H9 (cell line): ENCODE measurements around the gene ATP5MC2. TPM values are rescaled to one million over a fixed set of nuclear protein-coding genes. Genes with fewer than 3 reads are reported as not detected.

Source experiments
- DNase-seq: peaks from one replicate; pipeline ENCODE4 v3.0.0-alpha.2; 2017
- H2AFZ ChIP-seq: one replicate; pipeline ENCODE4 v1.6.1; 2013; ENCODE audit warnings: mild to moderate bottlenecking, low read length, control low read depth, moderate library complexity
- H2AK5ac ChIP-seq: 2 replicates; pipeline ENCODE4 v1.6.1; 2013; ENCODE audit warnings: low read length, control low read depth, mixed read lengths; ENCODE audit not compliant: insufficient read length
- H2BK120ac ChIP-seq: one replicate; pipeline ENCODE4 v1.6.1; 2013; ENCODE audit warnings: low read depth, mild to moderate bottlenecking, low read length, control low read depth, inconsistent platforms; ENCODE audit not compliant: poor library complexity, severe bottlenecking
- H2BK12ac ChIP-seq: 2 replicates; pipeline ENCODE4 v1.6.1; 2013; ENCODE audit warnings: low read length, control low read depth, mixed read lengths, low read depth; ENCODE audit not compliant: insufficient read length
- H2BK15ac ChIP-seq: 2 replicates; pipeline ENCODE4 v1.6.1; 2013; ENCODE audit warnings: low read depth, low read length, control low read depth
- H2BK20ac ChIP-seq: one replicate; pipeline ENCODE4 v1.6.1; 2013; ENCODE audit warnings: low read depth, mild to moderate bottlenecking, low read length, control low read depth, inconsistent platforms; ENCODE audit not compliant: poor library complexity, severe bottlenecking
- H2BK5ac ChIP-seq: 2 replicates; pipeline ENCODE4 v1.6.1; 2013; ENCODE audit warnings: low read length, control low read depth, mixed read lengths; ENCODE audit not compliant: insufficient read length
- H3K14ac ChIP-seq: 2 replicates; pipeline ENCODE4 v1.6.1; 2013; ENCODE audit warnings: low read length, control low read depth; ENCODE audit not compliant: insufficient read depth
- H3K18ac ChIP-seq: 2 replicates; pipeline ENCODE4 v1.6.1; 2013; ENCODE audit warnings: low read depth, mild to moderate bottlenecking, mixed read lengths, low read length, control low read depth; ENCODE audit not compliant: insufficient read length
- H3K23ac ChIP-seq: 2 replicates; pipeline ENCODE4 v1.6.1; 2013; ENCODE audit warnings: low read length, control low read depth, mixed read lengths, low read depth; ENCODE audit not compliant: insufficient read length
- H3K23me2 ChIP-seq: 2 replicates; pipeline ENCODE4 v1.6.1; 2013; ENCODE audit warnings: low read depth, mild to moderate bottlenecking, mixed read lengths, low read length, control low read depth; ENCODE audit not compliant: insufficient read length, poor library complexity, severe bottlenecking
- H3K27ac ChIP-seq: 2 replicates; pipeline ENCODE4 v1.5.1; 2013; ENCODE audit warnings: low read length, control low read depth, mixed read lengths, low read depth; ENCODE audit not compliant: insufficient read length
- H3K27me3 ChIP-seq: 2 replicates; pipeline ENCODE4 v1.6.1; 2013; ENCODE audit warnings: low read length, control low read depth, inconsistent platforms; ENCODE audit not compliant: insufficient read depth
- H3K4ac ChIP-seq: 2 replicates; pipeline ENCODE4 v1.6.1; 2013; ENCODE audit warnings: low read depth, mild to moderate bottlenecking, control low read depth, inconsistent platforms, low read length, moderate library complexity
- H3K4me1 ChIP-seq: 2 replicates; pipeline ENCODE4 v1.6.1; 2013; ENCODE audit warnings: low read length, control low read depth, inconsistent platforms; ENCODE audit not compliant: insufficient read depth
- H3K4me2 ChIP-seq: 2 replicates; pipeline ENCODE4 v1.6.1; 2013; ENCODE audit warnings: low read length, control low read depth, mixed read lengths; ENCODE audit not compliant: insufficient read length, insufficient read depth
- H3K56ac ChIP-seq: 2 replicates; pipeline ENCODE4 v1.6.1; 2013; ENCODE audit warnings: low read depth, mild to moderate bottlenecking, mixed read lengths, low read length, control low read depth; ENCODE audit not compliant: insufficient read length
- H3K79me1 ChIP-seq: 2 replicates; pipeline ENCODE4 v1.6.1; 2013; ENCODE audit warnings: low read depth, mild to moderate bottlenecking, moderate library complexity, low read length, control low read depth, inconsistent platforms; ENCODE audit not compliant: insufficient read depth, poor library complexity, severe bottlenecking
- H3K79me2 ChIP-seq: 2 replicates; pipeline ENCODE4 v1.6.1; 2013; ENCODE audit warnings: low read length, control low read depth, inconsistent platforms; ENCODE audit not compliant: insufficient read depth
- H3K9ac ChIP-seq: 2 replicates; pipeline ENCODE4 v1.6.1; 2013; ENCODE audit warnings: low read length, control low read depth, mixed read lengths; ENCODE audit not compliant: insufficient read length; ENCODE audit errors: extremely low read depth
- H3K9me3 ChIP-seq: one replicate; pipeline ENCODE4 v1.6.1; 2013; ENCODE audit warnings: low read depth, low read length, inconsistent platforms; ENCODE audit not compliant: control insufficient read depth
- H3T11ph ChIP-seq: one replicate; pipeline ENCODE4 v1.6.1; 2013; ENCODE audit warnings: mild to moderate bottlenecking, low read length, control low read depth, inconsistent platforms
- H4K20me1 ChIP-seq: one replicate; pipeline ENCODE4 v1.6.1; 2013; ENCODE audit not compliant: control insufficient read depth, insufficient read length, insufficient read depth
- H4K5ac ChIP-seq: 2 replicates; pipeline ENCODE4 v1.6.1; 2013; ENCODE audit warnings: low read depth, mild to moderate bottlenecking, mixed read lengths, low read length, control low read depth; ENCODE audit not compliant: insufficient read length
- H4K8ac ChIP-seq: replicated peaks from 2 replicates; pipeline ENCODE4 v1.6.1; 2013; ENCODE audit warnings: low read length, control low read depth, mixed read lengths, low read depth; ENCODE audit not compliant: insufficient read length
- H4K91ac ChIP-seq: 2 replicates; pipeline ENCODE4 v1.6.1; 2013; ENCODE audit warnings: low read depth, mild to moderate bottlenecking, moderate library complexity, mixed read lengths, low read length, control low read depth; ENCODE audit not compliant: insufficient read length
- H3K27ac Mint-ChIP-seq, 3 experiments: 2 replicates in 2 of 3; 3 replicates in 1 of 3; pipeline ENCODE4 v1.8.0; 2020 to 2021; ENCODE audit warnings: mixed read lengths in 3 of 3, mild to moderate bottlenecking in 1 of 3, moderate library complexity in 1 of 3
- H3K27me3 Mint-ChIP-seq: 2 replicates; pipeline ENCODE4 v1.8.0; 2021; ENCODE audit warnings: low read depth, mild to moderate bottlenecking, moderate library complexity, mixed read lengths
- H3K36me3 Mint-ChIP-seq, 3 experiments: 2 replicates in 2 of 3; 3 replicates in 1 of 3; pipeline ENCODE4 v1.8.0; 2020 to 2021; ENCODE audit warnings: low read depth in 3 of 3, mixed read lengths in 3 of 3; ENCODE audit not compliant: insufficient read depth in 1 of 3
- H3K4me1 Mint-ChIP-seq, 2 experiments: 2 replicates each; pipeline ENCODE4 v1.8.0; 2020; ENCODE audit warnings: mixed read lengths in 2 of 2
- H3K4me3 Mint-ChIP-seq, 2 experiments: 2 replicates in 1 of 2; 3 replicates in 1 of 2; pipeline ENCODE4 v1.8.0; 2020 to 2021; ENCODE audit warnings: mild to moderate bottlenecking in 2 of 2, mixed read lengths in 2 of 2, moderate library complexity in 1 of 2
- H3K9me3 Mint-ChIP-seq, 2 experiments: 2 replicates in 1 of 2; 3 replicates in 1 of 2; pipeline ENCODE4 v1.8.0; 2020; ENCODE audit warnings: mild to moderate bottlenecking in 2 of 2, mixed read lengths in 2 of 2, moderate library complexity in 1 of 2
- WGBS: extraction: QIAGEN DNeasy Blood & Tissue Kit; methylation state at CpG from one replicate; pipeline ENCODE4 v1.1.7; 2013; ENCODE audit warnings: missing lambda C conversion rate, low lambda C conversion rate, mixed read lengths; ENCODE audit not compliant: insufficient read length; ENCODE audit errors: extremely low coverage; 5-methylcytosine and 5-hydroxymethylcytosine counted together
- total RNA-seq: library from RNA; stranded (reverse); gene quantifications from 2 replicates; pipeline ENCODE4 v1.2.1, GENCODE V29; 2021
- TF ChIP-seq, protein P1 (sequence below): fragments of 200-600 bp; sonication (generic); conservative IDR thresholded peaks from 3 replicates; pipeline ENCODE4 v1.8.0; 2021; ENCODE audit warnings: antibody characterized with exemption, mild to moderate bottlenecking

The ATP5MC2 gene
- total RNA-seq, 1 experiment from 2014 or later, result 379 TPM

DNA sequence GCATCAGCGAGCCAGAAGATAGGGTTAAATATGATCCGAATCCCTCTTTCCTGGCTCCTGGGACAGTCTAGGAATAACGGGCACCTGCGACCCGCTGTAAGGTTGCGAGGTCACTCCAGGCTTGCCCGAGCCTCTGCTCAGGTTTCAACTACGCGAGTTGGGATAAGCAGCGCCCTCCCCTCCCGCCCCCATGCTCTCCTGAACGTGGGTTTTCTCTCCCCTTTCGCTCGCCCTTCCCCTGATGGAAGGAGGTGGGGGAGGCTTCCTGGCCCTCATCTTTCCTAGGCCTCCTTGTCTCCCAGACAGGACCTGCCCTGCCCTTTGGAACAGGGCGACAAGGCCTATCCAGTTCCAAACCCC, 753 bp upstream of the ATP5MC2 start:
- H2BK20ac ChIP-seq, result no peak overlapping the region
- no peak overlapping the region for H3T11ph ChIP-seq
- H2AFZ ChIP-seq, result no peak overlapping the region
- TF ChIP-seq, protein P1, sequence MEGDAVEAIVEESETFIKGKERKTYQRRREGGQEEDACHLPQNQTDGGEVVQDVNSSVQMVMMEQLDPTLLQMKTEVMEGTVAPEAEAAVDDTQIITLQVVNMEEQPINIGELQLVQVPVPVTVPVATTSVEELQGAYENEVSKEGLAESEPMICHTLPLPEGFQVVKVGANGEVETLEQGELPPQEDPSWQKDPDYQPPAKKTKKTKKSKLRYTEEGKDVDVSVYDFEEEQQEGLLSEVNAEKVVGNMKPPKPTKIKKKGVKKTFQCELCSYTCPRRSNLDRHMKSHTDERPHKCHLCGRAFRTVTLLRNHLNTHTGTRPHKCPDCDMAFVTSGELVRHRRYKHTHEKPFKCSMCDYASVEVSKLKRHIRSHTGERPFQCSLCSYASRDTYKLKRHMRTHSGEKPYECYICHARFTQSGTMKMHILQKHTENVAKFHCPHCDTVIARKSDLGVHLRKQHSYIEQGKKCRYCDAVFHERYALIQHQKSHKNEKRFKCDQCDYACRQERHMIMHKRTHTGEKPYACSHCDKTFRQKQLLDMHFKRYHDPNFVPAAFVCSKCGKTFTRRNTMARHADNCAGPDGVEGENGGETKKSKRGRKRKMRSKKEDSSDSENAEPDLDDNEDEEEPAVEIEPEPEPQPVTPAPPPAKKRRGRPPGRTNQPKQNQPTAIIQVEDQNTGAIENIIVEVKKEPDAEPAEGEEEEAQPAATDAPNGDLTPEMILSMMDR, result no peak
- DNase-seq, result peak; percentile 82
- no peaks in the 10 kb centered on the region for H3K9me3 ChIP-seq
- H3K56ac ChIP-seq, result no peak overlapping the region
- H3K23ac ChIP-seq, result no peak overlapping the region
- H3K79me2 ChIP-seq, result no peaks in the 10 kb centered on the region
- H4K5ac ChIP-seq, result no peak overlapping the region
- peak overlapping the region; percentile 12 for H3K27ac ChIP-seq
- H3K27me3 Mint-ChIP-seq, result peaks cover 3% of the 10 kb centered on the region
- H2BK5ac ChIP-seq, result no peak overlapping the region
- peaks cover 0 to 4% of the 10 kb centered on the region in 2 experiments; a peak in 1 of 5 replicates for H3K9me3 Mint-ChIP-seq
- peaks cover 7% of the 10 kb centered on the region for H3K4me1 ChIP-seq
- peak overlapping the region; percentile 87 for H3K4me2 ChIP-seq
- H4K8ac ChIP-seq, result no peak overlapping the region
- H3K18ac ChIP-seq, result peak overlapping the region; percentile 76
- no peaks in the 10 kb centered on the region for H4K20me1 ChIP-seq
- peak overlapping the region; percentile 90 to 98 for H3K4me3 Mint-ChIP-seq
- H3K9ac ChIP-seq, result peak overlapping the region; percentile 40
- H3K14ac ChIP-seq, result peak overlapping the region; percentile 9; the same call in 1 of the 2 replicates
- H3K27me3 ChIP-seq, result no peaks in the 10 kb centered on the region
- no peak overlapping the region for H2BK15ac ChIP-seq
- H3K27ac Mint-ChIP-seq, result peak overlapping the region; percentile 93 to 100 (median 95)
- no peak overlapping the region for H2AK5ac ChIP-seq
- no peak overlapping the region for H4K91ac ChIP-seq
- H2BK12ac ChIP-seq, result no peak overlapping the region
- no peak overlapping the region for H2BK120ac ChIP-seq
- peaks cover 23 to 32% (median 30%) of the 10 kb centered on the region in 3 experiments; a peak in 6 of 7 replicates for H3K36me3 Mint-ChIP-seq
- H3K4me1 Mint-ChIP-seq, result peaks cover 30 to 41% of the 10 kb centered on the region in 2 experiments
- peaks cover 3% of the 10 kb centered on the region for H3K79me1 ChIP-seq
- no peak overlapping the region; the same call in 1 of the 2 replicates for H3K4ac ChIP-seq
- H3K23me2 ChIP-seq, result peaks cover 19% of the 10 kb centered on the region
- no CpG with 5 or more reads among the region's 15 CpGs for WGBS
